ENCODE results near the gene DUSP22.

DNA sequence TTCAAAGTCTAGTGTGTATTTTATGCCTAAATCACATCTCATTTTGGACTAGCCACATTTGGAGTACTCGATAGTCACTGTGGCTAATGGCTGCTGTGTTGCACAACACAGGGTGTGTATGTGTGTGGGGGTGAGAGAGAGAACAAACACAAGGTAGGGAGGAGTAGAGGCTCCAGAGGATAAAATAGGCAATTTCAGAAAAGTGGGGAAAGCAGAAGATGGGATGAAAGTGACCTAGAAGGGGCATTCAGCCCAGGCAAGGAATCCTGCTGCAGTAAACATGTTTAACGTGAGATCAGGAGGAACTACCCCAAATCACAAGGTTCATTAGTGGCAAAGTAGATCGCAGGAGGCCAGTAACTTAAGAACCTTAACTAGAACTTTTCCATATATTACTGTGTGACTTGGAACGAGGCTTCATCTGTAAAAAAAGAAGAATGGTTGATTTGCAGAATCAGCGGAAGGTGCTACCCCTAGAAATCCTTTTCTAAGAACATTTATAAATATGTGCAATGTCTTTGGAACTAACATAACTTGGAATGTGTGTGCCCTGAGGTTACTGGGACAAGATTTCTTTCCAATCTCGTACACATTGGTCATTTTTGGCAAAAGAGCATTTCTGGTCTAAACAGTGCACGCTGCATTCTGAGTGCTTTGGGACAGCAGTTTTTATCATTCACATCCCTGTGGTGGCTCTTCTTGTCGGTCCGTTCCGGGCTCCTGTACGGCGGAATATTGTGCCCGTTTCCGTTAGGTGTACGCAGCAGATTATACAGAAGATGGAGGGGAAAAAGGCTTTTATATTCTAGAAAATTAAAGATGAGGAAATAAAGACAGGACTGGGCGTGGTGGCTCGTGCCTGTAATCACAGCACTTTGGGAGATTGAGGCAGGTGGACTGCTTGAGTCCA lies 2.6 kb downstream of the DUSP22 start:
- no peak for TF ChIP-seq POLR2AphosphoS5 (IDR thresholded peaks at IDR 0.05; ENCODE audit: low read depth, low read length)
- no peak for TF ChIP-seq TAF1 (IDR thresholded peaks at IDR 0.05; ENCODE audit: borderline replicate concordance, insufficient read depth, low read length)
- no peak for TF ChIP-seq FOXP2 (optimal IDR thresholded peaks at IDR 0.05; ENCODE audit: borderline replicate concordance, extremely low read depth, extremely low read length, insufficient read depth)

Data from PFSK-1 (cell line).